HG02970 (cell line): Measurements from ENCODE around the gene COL5A2.

ENCODE experiments used
- ATAC-seq: cut with Tn5 transposase; IDR thresholded peaks from one replicate; pipeline ENCODE4 v1.9.1; 2021; ENCODE audit warnings: mild to moderate bottlenecking, moderate library complexity, moderate number of reproducible peaks; ENCODE audit not compliant: unreplicated experiment, low FRiP score

COL5A2 gene

DNA sequence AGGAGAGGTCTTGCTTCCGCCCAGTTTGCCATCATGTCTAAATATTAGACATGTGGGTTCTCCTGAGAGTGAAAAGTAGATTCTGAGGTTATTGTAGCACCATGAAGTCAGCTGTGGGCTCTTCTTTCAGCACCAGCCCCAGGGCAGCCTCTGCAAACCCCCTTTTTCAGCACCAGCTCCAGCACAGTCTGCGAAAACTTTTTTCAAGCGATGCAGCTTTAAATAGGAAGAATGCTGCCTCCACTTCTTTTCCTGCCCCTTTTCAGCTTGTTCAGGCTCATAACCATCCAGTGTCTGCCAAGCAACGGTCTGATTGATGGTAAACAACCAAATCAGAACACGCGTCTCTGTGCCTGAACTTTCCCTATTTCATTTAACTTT is at the start of gene COL5A2:
COL5A2 (minus strand) TSS at position 192 of the 381 bp plus-strand sequence; CDS start at position 35, 157 bp downstream.
- ATAC-seq = no peak

DNA sequence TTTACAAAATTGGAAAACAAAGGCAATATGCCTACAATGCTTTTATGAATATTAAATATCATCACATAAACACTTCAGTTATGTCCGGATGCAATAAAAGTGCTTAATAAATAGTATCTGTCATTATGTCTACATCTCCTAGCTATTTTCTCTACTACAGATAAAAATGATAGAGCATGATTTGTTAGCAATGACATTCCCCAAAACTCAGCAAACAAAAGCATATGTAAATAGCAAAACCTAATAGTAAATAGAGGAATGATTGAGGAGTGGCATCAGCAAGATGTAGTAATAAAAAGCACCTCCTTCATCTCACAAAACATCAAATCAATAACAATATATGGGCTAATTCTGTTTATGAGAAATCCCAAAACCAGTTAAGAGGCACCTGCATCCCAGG is 46.5 kb upstream of the COL5A2 start:
- ATAC-seq = no peak

DNA sequence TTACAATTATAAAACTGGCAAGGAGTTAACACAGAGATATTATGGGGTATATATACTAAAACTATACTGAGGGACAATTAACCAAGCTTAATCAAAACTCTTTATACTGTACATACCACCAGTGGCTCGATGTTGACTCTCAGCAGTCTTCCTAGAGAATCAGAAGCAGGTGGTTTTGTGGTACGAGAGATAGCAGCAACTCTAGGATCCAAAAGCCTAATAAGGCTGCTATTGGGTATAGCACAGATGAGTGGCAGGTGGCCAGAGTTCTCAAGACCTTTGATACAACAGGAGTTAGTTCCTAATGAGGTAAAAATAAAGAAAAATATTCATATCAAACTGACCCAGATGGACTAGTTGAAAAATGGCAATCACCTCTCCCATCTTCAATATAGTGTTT is 45.5 kb upstream of the COL5A2 start:
- no peak for ATAC-seq

- ATAC-seq = no peak
Observed at GRCh38 chr2:189222468-189223105, 43.0 kb upstream of the COL5A2 start.

- ATAC-seq = no peak
Observed at GRCh38 chr2:189221811-189222467, 42.4 kb upstream of the COL5A2 start.

DNA sequence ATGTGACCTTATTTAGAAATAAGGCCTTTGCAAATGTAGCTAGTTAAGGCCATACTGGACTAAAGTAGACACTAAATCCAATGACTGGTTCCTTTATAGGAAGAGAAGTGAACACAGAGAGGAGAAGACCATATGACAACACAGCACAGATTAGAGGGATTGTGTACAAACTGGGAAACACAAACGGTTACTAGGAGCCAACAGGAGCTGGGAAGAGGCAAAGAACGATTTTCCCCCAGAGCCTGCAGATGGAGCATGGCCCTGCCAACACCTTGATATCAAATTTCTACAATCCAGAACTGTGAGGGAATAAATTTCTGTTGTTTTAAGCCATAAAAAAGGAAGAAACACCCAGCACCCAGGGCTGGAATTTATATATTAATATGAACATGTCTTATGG is 38.7 kb upstream of the COL5A2 start:
- no peak for ATAC-seq

- ATAC-seq = no peak
Observed at GRCh38 chr2:189217541-189217940, 38.0 kb upstream of the COL5A2 start.

- ATAC-seq = no peak
Observed at GRCh38 chr2:189217051-189217450, 37.5 kb upstream of the COL5A2 start.

GRCh38 chr2:189214484-189214883 is 34.9 kb upstream of the COL5A2 start:
- no peak for ATAC-seq

DNA sequence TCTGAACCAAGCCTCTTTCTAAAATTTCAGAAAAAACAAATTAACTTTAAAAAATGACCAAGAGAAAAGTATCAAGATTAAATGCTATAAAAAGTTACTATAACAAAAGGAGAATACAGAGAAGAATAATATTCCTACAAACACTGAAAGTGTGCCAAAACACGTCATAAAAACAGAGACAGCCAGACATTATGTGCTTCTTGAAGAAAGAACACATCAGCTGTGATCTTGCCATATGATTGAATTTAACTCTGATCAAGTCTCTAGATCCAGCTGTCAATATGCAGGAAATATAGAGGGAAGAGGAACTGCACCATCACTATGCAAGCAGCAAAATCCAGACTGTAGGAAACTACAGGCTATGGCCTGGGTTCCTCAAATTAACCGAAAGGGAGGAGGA is 33.7 kb upstream of the COL5A2 start:
- ATAC-seq = no peak

DNA sequence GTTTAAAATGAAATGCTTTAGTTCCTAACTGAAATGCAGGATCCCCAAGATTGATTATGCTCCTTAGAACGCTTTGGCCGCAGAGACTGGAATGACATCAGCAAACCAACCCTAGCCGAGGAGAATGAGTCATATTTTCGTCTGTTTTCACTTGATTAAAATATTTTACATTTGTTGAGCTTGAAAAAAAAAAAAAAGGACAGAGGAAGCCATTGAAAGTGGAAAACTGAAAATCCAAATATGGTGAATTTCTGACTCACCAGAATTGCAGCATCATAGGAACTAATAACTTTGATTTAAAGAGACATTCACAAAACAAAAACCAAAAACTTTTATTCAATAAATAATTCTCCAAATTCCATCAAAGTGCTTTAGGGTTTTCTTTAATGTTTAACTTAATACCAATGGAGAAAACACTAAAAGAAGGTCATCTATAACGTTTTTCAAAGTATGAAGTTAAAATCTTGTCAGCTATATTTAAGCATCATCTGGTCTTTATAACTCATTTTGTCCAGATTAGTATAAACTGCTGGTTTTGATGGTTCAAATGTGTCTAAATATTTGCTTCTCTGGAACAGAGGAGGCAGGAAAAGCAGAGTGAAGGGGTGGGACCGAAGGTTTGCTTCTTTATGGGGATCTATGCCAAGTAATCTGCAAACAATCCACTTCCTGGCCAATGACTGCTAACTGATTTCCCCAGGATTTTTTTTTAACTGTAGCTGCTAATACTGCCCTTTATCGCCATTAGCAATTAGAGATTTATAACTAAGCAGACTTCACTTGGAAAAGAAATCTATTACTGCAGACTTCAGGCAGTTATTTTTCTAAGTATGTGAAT is 30.9 kb upstream of the COL5A2 start:
- ATAC-seq = no peak

DNA sequence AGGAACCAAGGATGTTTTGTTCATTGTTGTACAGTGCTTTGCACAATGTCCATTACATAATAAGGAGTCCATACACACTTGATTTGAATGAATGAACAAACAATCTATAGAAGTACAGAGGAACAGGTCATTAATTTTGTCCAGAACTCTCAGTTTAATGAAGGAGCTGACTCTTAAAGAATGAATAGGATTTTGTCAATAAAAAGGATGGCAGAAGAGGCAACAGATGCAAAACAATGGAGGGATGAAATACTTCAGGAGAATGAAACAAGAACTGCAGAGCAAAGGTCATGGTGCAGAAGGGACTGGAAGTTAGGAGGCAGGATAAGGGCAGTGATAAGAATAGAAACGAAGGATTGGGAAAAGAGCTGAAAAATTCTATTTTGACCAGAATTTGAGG is 28.7 kb upstream of the COL5A2 start:
- no peak for ATAC-seq

DNA sequence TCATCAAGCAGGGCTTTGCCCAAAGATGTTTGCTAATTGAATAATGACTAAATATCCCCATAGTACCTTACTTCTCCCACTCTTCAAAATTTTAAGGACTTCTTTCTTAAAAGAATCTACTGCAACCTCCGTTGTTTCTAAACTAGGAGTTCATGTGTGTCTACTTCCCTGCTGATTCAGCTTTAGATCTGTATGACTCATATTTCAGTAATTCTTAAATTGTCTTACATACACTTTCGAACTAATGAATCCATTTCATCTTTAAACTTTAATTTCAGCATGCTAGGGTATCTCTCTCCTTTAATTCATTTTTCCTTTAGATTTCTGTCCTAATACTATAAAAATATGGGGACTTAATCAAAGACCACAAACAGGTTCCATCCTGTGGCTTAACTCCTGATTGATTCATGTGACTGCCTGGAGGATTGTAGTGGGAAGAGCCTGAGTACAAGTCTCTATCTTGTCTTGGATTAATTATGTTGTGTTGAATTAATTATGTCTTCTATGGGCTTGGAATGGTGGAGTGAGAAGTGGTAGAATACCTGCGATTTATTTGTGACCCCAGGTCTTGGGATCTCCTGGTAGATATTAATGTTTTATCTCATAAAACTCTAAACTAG is 24.9 kb upstream of the COL5A2 start:
- no peak for ATAC-seq

- ATAC-seq = no peak
Observed at GRCh38 chr2:189203177-189203799, 23.7 kb upstream of the COL5A2 start.

DNA sequence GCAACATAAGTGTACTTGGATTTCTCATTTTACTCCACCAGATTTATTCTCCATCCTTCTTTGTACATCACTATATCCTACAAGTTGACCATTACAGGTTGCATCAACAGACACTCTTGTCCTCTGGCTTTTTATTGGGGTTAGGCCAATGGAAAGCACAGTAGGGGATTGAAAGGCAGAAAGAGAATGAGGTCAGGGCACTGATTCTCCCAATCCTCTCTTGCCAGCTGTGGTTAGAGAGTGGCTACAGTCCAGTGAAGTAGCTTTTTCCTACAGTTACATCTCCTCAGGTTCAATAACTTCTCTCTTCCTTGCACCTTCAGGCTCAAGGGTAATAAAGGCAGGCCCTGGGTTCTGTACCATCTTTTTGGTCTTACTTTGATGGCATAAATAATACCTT is 20.2 kb upstream of the COL5A2 start:
- ATAC-seq = no peak

DNA sequence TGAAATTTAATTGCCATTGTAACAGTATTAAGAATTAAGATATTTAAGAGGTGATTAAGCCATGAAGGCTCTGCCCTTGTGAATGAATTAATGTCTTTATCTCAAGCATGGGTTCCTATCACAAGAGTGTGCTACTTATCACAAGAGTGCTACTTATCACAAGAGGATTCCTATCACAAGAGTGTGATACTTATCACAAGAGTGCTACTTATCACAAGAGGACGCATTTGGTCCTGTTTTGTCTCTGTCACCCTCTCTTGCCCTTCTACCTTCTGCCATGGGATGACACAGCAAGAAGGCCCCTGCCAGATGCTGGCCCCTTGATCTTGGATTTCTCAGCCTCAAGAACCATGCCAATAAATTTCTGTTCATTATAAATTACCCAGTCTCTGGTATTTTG is 13.2 kb upstream of the COL5A2 start:
- no peak for ATAC-seq

- ATAC-seq = no peak
Observed at GRCh38 chr2:189191766-189192165, 12.2 kb upstream of the COL5A2 start.

GRCh38 chr2:189190685-189191084 is 11.1 kb upstream of the COL5A2 start:
- no peak for ATAC-seq

DNA sequence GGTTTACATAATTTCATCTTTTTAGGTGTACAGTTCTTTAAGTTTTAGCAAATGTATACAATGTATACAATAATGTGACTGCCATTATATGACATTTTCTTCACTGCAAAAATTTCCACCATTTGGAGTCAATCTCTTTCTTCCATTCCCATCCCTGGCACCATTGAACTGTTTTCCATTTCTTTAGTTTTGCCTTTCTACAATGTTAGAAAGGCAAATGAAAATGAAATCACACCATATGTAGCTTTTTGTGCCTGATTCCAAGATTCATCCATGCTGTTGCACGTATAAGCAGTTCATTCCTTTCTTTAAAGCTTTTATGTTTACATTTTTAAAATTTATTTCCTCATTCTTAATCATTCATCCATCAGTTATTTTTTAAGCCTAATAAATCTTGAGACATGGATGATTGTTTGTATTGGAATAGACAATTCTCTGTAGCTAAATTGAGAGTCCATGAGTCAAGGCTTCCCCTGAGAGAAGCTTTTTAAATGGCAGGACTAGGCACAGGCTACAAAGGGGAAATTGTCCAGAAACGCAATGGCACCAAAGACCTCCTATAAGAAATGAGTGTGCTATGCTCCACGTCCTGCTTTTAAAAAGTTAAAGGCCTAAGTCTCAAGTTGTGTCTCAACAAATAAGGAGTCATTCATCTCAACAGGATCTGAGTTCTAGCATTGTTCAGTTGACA is 8.7 kb upstream of the COL5A2 start:
- ATAC-seq = no peak

DNA sequence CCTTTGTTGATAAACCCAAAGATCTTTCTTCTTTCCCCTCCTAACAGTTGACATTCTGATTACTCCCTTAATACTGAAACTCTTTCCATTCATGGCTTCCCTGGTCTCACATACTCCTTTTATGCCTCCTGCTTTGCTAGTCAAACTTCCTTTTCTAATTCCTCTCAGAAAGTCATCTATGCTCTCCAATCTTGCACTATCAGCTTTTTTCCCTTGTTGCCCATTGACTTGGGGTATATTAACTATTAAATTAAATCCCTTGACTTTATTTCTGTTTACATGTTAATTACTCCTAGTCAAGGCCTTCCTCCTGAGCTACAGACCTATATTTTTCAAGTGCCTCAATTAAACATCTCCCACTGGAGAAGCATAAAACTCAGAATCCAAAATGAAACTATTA is 3.6 kb upstream of the COL5A2 start:
- no peak for ATAC-seq
